ENCODE data around the gene SFXN1.
"Not testable (repeated sequence)": the region's sequence is repeated elsewhere in the genome, so short reads cannot be mapped to it uniquely, and the experiment has no call there.

SFXN1 gene

GRCh38 chr5:175494264-175495183 is 16.2 kb downstream of the SFXN1 start:
- DNase-seq (ENCODE audit: low read depth), result no peak

- DNase-seq (ENCODE audit: low read depth), result no peak
These were observed 23.4 kb downstream of the SFXN1 start for GRCh38 chr5:175501759-175502158.

DNA sequence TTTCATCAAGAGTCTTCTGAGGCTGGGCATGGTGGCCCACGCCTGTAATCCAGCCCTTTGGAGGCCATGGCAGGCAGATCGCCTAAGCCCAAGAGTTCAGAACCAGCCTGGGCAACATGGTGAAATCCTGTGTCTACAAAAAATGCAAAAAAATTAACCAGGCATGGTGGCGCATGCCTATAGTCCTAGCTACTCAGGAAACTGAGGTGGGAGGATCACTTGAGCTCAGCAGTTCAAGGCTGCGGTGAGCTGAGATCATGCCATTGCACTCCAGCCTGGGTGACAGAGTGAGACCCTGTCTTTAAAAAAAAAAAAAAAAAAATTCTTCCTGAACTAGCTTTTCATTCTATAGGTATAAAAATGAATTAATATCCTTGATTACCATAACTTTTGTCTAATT is 29.3 kb downstream of the SFXN1 start:
- DNase-seq (ENCODE audit: low read depth), result not testable (repeated sequence)

DNA sequence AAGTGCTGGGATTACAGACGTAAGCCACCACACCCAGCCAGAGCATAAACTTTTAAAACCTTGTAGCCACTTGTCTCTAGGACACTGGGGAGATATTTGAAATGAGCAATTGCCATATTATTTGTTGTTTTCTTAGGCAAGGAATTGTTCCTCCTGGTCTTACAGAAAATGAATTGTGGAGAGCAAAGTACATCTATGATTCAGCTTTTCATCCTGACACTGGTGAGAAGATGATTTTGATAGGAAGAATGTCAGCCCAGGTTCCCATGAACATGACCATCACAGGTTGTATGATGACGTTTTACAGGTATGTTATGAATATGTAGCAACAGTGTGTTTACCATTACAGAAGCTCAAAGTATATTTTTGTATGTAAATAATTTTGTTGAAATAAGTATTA is 30.5 kb downstream of the SFXN1 start:
- no peak for DNase-seq (ENCODE audit: low read depth)

- no peak for DNase-seq (ENCODE audit: low read depth)
These were observed 34.9 kb downstream of the SFXN1 start for GRCh38 chr5:175513297-175513696.

DNA sequence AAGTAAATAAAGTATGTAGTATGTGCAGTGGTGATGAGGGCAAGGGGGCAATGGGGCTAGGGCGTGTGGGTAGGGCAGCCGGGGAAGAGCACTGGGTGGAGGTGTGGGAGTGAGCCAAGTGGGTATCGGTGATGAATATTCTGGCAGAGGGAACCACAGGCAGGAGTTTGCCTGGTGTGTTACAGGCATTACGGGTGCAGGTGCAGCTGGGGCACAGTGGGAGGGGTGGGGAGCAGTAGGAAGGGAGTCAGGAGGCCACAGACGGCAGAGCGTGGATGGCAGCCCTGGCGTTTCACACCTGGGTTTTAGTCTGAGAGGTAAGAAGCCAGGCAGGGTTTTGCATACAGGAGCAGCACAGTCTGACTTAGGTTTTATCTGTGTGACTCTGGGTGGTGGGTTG is 35.4 kb downstream of the SFXN1 start:
- DNase-seq (ENCODE audit: low read depth), result no peak

GRCh38 chr5:175516933-175517823 is 38.8 kb downstream of the SFXN1 start:
- no peak for DNase-seq (ENCODE audit: low read depth)

- no peak for DNase-seq (ENCODE audit: low read depth)
These were observed 39.6 kb downstream of the SFXN1 start for GRCh38 chr5:175517824-175518450.

GRCh38 chr5:175519006-175519405 is 40.6 kb downstream of the SFXN1 start:
- no peak for DNase-seq (ENCODE audit: low read depth)

- DNase-seq (ENCODE audit: low read depth), result no peak
These were observed 42.0 kb downstream of the SFXN1 start for GRCh38 chr5:175520321-175520720.

DNA sequence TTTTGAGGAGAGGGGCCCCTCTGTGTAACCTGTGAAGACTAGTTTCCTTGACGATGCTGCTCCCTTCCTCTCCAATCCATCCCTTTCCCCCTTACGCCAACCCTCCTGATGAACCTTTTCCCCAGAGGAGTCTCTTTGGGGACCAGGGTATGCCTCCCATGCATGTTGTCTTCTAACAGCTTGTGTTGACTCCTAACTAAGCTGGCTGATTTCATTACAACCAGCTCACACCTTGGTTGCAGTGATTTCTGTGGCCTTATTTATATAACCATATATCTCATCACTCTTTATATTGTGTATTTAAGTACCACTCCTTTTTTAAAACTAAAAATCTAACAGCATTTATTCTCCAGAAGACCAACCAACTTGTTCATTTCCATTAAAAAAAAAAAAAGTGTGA is 42.5 kb downstream of the SFXN1 start:
- no peak for DNase-seq (ENCODE audit: low read depth)

DNA sequence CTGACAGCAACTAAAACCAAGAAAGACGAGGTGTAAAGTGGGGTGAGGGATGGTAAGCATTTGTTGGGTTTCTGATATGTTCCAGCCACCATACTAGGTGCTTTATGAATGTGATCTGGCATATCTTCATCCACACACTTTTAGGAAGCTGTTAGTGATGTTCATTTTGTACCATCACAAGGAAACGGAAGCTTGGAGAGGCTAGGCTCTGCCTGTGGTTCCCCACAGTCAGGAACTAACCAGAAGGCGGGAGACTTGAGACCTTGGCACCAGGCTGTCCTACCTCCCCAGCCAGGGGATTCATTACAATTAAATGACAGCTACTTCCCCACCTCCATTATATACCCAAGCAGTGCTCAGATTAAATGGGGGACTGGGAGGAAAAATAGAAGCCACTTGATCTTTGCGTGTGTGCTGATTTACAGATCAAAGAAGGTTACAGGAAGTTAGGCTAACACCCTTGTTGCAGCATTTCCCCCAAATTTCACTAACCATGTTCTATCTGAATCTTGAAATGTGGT is 43.0 kb downstream of the SFXN1 start:
- no peak for DNase-seq (ENCODE audit: low read depth)

DNA sequence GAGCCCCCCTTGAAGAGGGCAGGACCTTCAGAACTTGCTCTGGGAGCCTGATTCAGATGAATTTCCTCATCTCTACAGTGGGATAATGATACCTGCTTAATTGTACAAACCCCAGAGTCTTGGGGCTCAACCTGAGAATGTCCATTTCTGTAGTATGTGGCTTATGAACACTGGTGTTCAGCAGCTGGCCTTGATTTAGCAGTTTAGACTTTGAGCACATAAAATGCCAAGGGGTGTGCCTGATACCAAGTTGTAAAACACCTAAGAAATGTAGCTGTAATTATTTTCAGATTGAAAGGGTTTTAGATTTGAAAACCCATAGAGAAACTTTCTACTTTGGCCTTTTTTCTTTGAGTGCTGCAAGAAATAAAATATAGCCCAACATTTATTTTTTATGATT is 44.9 kb downstream of the SFXN1 start:
- no peak for DNase-seq (ENCODE audit: low read depth)

DNA sequence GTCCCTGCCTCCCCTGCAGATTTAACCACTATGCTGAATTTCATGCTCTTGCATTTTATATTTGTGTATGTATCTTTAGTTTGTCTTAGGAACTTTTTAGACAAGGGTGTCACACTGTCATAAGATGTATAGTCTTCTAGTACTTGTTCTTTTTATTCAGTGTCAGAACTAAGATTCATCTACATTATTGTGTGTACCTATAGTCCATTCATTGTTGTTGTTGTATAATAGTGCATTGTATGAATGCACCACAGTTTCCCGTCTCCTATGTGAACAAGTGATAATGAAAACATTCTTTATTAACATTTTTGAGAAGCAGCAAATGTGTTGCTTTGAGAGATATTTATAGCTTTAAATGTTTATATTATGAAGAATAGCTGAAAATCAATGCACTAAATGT is 45.9 kb downstream of the SFXN1 start:
- DNase-seq (ENCODE audit: low read depth), result no peak

DNA sequence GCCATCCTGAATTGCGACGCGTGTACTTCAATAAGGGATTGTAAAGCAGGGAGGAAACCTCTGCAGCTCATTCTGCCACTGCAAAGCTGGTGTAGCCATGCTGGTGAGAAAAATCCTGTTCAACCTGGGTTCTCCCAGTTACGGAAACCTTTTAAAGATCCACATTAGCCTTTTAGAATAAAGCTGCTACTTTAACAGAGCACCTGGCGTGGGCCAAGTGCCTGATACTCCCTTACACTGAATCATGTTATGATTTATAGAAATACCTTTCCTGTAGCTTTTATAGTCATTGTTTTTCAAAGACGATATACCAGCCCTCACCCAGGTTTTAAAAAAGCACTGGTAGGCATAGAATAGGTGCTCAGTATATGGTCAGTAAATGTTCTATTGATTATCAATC is 48.3 kb downstream of the SFXN1 start:
- no peak for DNase-seq (ENCODE audit: low read depth)

GRCh38 chr5:175531361-175531760 is 53.0 kb downstream of the SFXN1 start:
- no peak for DNase-seq (ENCODE audit: low read depth)

DNA sequence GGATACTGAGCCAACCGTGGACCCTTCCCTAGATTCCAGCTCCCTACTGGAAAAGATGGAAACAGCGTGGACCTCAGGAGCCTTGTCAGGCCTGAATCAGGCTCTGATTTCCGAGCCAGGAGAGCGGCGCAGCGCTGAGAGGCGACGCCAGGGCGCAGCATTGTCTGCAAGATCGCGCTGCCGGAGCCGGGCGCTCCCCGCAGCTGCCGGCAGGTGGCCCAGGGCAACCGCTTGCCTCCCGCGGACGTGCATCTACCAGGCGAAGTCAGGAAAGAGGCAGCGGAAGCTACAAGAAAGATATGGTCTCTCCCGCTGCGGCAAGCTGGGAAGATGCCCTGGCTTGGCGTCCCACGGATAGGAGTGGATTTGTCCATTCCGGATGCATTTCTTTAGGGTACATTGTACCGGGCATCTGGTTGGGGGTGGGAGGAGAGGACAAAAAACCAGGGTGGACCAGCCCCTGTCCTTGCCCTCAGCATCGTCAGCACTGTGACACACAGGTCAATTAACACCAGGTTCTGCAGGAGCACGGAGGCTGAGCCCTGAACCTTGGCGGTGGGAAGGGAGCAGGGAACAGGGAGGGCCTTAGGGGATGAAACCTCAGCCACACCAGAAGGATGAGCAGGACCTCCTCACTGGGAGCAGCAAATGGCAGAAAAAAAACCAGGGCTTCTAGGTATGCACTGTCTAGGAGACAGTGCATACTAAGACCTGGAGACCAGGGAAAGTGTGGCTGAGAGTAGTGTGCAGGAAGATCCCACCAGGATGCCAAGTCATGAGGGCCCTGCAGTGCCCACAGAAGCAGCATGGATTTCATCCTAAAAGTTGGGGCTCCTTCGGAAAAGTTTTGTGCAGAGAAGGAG is 55.9 kb downstream of the SFXN1 start:
- peak; percentile 63 for DNase-seq (ENCODE audit: low read depth)

GRCh38 chr5:175535331-175535730 is 57.0 kb downstream of the SFXN1 start:
- not testable (repeated sequence) for DNase-seq (ENCODE audit: low read depth)

GRCh38 chr5:175535796-175536195 is 57.4 kb downstream of the SFXN1 start:
- DNase-seq (ENCODE audit: low read depth), result no peak

DNA sequence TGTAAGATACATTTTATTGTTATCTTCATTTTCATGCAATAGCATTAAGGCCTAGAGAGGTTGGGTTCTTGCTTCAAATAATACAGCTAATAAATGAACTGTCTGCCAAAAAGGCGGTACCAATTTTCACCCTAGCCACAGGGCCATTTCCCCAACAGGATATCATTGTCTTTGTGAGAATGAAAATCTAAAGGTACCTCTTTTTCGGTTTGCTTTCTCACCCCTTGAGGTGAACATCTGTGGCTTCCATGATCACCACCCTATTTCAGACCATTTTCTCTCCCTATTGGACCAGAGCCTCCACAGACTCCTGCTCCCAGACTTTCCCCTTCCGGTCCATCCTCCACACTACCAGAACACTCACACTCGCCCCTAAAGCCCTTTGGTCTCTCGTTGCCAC is 60.2 kb downstream of the SFXN1 start:
- DNase-seq (ENCODE audit: low read depth), result no peak

- no peak for DNase-seq (ENCODE audit: low read depth)
These were observed 61.6 kb downstream of the SFXN1 start for GRCh38 chr5:175539936-175540335.
